Caco-2 (cell line): ENCODE measurements around the gene SPINK4. TPM values are rescaled to one million over a fixed set of nuclear protein-coding genes. Genes with fewer than 3 reads are reported as not detected.

Source experiments
- BruUV-seq: library from RNA; stranded (reverse); fragments of 400-500 nt; replicated peaks from 2 replicates; lab custom pipeline; 2021; lab: Mats Ljungman, UMichigan
- CTCF ChIA-PET: fragments of 300-600 bp; sonication (Branson Sonifier 250); formaldehyde crosslinking; loops from one replicate; lab custom pipeline; 2022; ENCODE audit warnings: antibody characterized with exemption; lab: Charles Lee
- POLR2A ChIA-PET: fragments of 300-600 bp; sonication (Branson Sonifier 250); formaldehyde crosslinking; loops from one replicate; lab custom pipeline; 2022; ENCODE audit warnings: antibody characterized with exemption; lab: Charles Lee
- DNase-seq, 2 experiments: peaks; one replicate each; pipeline versions ENCODE4 v3.0.0 to v3.0.0-alpha.2; 2020 to 2022
- H3K27me3 ChIP-seq: replicated peaks from 2 replicates; pipeline ENCODE4 v1.6.0; 2011; ENCODE audit warnings: low read length; ENCODE audit not compliant: control insufficient read depth, insufficient read depth
- H3K36me3 ChIP-seq: 2 replicates; pipeline ENCODE4 v1.5.1; 2011; ENCODE audit warnings: low read length; ENCODE audit not compliant: control insufficient read depth, insufficient read depth
- H3K4me1 ChIP-seq: fragments of 250-450 bp; sonication (Bioruptor Pico); 2 replicates; pipeline ENCODE4 v1.5.1; 2020; ENCODE audit warnings: mild to moderate bottlenecking
- H3K4me3 ChIP-seq: 2 replicates; pipeline ENCODE4 v1.5.1; 2011; ENCODE audit warnings: low read depth, mild to moderate bottlenecking, control low read depth, low read length
- H3K9me3 ChIP-seq: fragments of 250-450 bp; sonication (Bioruptor Pico); 2 replicates; pipeline ENCODE4 v1.5.1; 2020; ENCODE audit warnings: mild to moderate bottlenecking, moderate library complexity
- H3K27ac Mint-ChIP-seq: one replicate; pipeline ENCODE4 v1.8.0; 2022; ENCODE audit warnings: mixed read lengths; ENCODE audit not compliant: unreplicated experiment
- H3K27me3 Mint-ChIP-seq: one replicate; pipeline ENCODE4 v1.8.0; 2022; ENCODE audit warnings: mixed read lengths; ENCODE audit not compliant: insufficient read depth, unreplicated experiment
- H3K36me3 Mint-ChIP-seq: one replicate; pipeline ENCODE4 v1.8.0; 2022; ENCODE audit warnings: mild to moderate bottlenecking, mixed read lengths; ENCODE audit not compliant: insufficient read depth, unreplicated experiment
- H3K4me1 Mint-ChIP-seq: one replicate; pipeline ENCODE4 v1.8.0; 2022; ENCODE audit warnings: low read depth, mixed read lengths; ENCODE audit not compliant: unreplicated experiment
- H3K4me3 Mint-ChIP-seq: one replicate; pipeline ENCODE4 v1.8.0; 2022; ENCODE audit warnings: mild to moderate bottlenecking, moderate library complexity, mixed read lengths; ENCODE audit not compliant: unreplicated experiment
- H3K9me3 Mint-ChIP-seq: one replicate; pipeline ENCODE4 v1.8.0; 2022; ENCODE audit warnings: mixed read lengths; ENCODE audit not compliant: unreplicated experiment
- intact Hi-C: fragments of 100-400 bp; cut with micrococcal nuclease; formaldehyde crosslinking; loops from one replicate; pipeline ENCODE4 v1.10.0; 2022; ENCODE audit not compliant: unreplicated experiment
- total RNA-seq: library from RNA; stranded (reverse); gene quantifications from 2 replicates; pipeline ENCODE4 v1.2.3, GENCODE V29; 2022
- TF ChIP-seq, protein P1 (sequence below), 2 experiments: fragments of 200-600 bp in 1 of 2; IDR thresholded peaks; 1 replicate in 1 of 2; 2 replicates in 1 of 2; pipeline versions ENCODE4 v1.5.1 to v1.8.0; 2011 to 2022; ENCODE audit warnings: antibody characterized with exemption in 1 of 2, control low read depth in 1 of 2, inconsistent platforms in 1 of 2, low read depth in 1 of 2, low read length in 1 of 2, mild to moderate bottlenecking in 1 of 2, moderate library complexity in 1 of 2; ENCODE audit not compliant: insufficient read depth in 1 of 2, severe bottlenecking in 1 of 2, unreplicated experiment in 1 of 2

Gene SPINK4
- total RNA-seq, 1 experiment from 2014 or later: 2.1 TPM

DNA sequence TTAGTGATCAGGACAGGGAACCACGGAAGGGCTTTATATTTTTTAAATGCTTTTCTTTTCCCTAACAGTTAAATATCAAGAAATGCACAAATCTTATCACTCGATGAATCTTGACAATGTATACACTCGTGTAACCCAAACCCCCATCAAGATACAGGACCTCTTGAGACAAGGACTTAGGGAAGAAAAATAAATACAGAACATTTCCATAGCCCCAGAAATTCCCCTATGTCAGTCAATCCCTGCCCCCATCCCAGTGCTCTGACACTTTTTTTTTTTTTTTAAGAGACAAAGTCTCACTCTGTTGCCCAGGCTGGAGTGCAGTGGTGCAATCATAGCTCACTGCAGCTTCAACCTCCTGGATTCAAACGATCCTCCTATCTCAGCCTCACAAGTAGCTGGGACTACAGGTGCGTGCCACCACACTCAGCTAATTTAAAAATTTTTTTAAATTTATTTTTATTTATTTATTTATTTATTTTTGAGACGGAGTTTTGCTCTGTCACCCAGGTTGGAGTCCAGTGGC, 2.7 kb downstream of the SPINK4 start:
- Histone ChIP-seq H3K4me1 (peaks cover 12% of the 10 kb centered on the region), H3K9me3 (no peaks in the 10 kb centered on the region), H3K27me3 (no peaks in the 10 kb centered on the region), H3K36me3 (no peaks in the 10 kb centered on the region; the same call in 1 of the 2 replicates), H3K4me3 (no peak overlapping the region)
- H3K36me3 Mint-ChIP-seq: peaks cover 11% of the 10 kb centered on the region
- TF ChIP-seq, protein P1, sequence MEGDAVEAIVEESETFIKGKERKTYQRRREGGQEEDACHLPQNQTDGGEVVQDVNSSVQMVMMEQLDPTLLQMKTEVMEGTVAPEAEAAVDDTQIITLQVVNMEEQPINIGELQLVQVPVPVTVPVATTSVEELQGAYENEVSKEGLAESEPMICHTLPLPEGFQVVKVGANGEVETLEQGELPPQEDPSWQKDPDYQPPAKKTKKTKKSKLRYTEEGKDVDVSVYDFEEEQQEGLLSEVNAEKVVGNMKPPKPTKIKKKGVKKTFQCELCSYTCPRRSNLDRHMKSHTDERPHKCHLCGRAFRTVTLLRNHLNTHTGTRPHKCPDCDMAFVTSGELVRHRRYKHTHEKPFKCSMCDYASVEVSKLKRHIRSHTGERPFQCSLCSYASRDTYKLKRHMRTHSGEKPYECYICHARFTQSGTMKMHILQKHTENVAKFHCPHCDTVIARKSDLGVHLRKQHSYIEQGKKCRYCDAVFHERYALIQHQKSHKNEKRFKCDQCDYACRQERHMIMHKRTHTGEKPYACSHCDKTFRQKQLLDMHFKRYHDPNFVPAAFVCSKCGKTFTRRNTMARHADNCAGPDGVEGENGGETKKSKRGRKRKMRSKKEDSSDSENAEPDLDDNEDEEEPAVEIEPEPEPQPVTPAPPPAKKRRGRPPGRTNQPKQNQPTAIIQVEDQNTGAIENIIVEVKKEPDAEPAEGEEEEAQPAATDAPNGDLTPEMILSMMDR (IDR thresholded peaks at IDR 0.05; ENCODE audit: insufficient read depth in 1 of 2, low read depth in 1 of 2, low read length in 1 of 2, severe bottlenecking in 1 of 2, unreplicated experiment in 1 of 2): no peak
- POLR2A ChIA-PET: no interaction called here
- H3K27me3 Mint-ChIP-seq: no peaks in the 10 kb centered on the region
- CTCF ChIA-PET: no interaction called here
- no peaks in the 10 kb centered on the region for H3K9me3 Mint-ChIP-seq
- no peak overlapping the region for H3K4me3 Mint-ChIP-seq
- H3K27ac Mint-ChIP-seq: no peak overlapping the region
- DNase-seq: no peak
- intact Hi-C loops: no loop called here
- BruUV-seq: no TSS peak
- H3K4me1 Mint-ChIP-seq: peaks cover 6% of the 10 kb centered on the region

DNA sequence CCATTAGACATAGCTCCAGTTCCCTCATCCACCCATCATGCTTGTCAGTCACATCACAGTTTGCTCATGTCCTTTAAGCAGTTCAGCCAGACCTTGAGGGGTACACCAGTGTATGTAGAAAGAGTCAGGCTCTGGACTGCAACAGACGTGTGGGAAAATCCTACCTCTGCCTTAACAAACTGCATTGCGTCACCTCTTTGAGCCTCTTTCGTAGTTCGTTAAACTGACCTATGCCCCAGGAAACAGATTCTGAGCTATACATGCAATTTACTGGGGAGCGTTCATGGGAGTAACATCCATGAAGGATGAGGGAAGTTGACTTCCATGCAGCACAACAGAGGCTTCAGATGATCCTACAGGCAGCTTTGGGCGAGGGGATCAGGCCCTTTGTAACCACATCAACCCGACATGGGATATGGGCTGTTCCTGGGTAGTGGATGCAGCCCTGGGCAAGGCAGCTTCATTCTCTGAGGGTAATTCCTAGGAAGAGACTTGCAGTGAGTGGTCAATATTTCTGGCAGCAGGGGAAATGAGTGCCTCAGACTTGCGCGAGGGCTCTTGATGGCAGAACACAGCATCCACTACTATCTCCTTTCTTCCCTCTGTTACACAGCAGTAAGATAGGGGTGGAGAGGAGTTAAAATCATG, 4.3 kb downstream of the SPINK4 start:
- H3K4me3 ChIP-seq: no peak overlapping the region
- ChIA-PET POLR2A (interaction anchor here (0.5 kb wide), 1 partner anchor 528 kb away, joined by 5 read pairs; no protein-coding TSS in a partner anchor), CTCF (no interaction called here)
- DNase-seq: no peak
- no peaks in the 10 kb centered on the region for H3K27me3 ChIP-seq
- no peaks in the 10 kb centered on the region; the same call in 1 of the 2 replicates for H3K36me3 ChIP-seq
- no peaks in the 10 kb centered on the region for H3K9me3 ChIP-seq
- H3K36me3 Mint-ChIP-seq: peaks cover 11% of the 10 kb centered on the region
- BruUV-seq: no TSS peak
- H3K4me3 Mint-ChIP-seq: no peak overlapping the region
- peaks cover 6% of the 10 kb centered on the region for H3K4me1 Mint-ChIP-seq
- no peak overlapping the region for H3K27ac Mint-ChIP-seq
- intact Hi-C loops: no loop called here
- peaks cover 12% of the 10 kb centered on the region for H3K4me1 ChIP-seq
- H3K27me3 Mint-ChIP-seq: no peaks in the 10 kb centered on the region
- TF ChIP-seq, protein P1 (IDR thresholded peaks at IDR 0.05; ENCODE audit: insufficient read depth in 1 of 2, low read depth in 1 of 2, low read length in 1 of 2, severe bottlenecking in 1 of 2, unreplicated experiment in 1 of 2): no peak
- no peaks in the 10 kb centered on the region for H3K9me3 Mint-ChIP-seq

DNA sequence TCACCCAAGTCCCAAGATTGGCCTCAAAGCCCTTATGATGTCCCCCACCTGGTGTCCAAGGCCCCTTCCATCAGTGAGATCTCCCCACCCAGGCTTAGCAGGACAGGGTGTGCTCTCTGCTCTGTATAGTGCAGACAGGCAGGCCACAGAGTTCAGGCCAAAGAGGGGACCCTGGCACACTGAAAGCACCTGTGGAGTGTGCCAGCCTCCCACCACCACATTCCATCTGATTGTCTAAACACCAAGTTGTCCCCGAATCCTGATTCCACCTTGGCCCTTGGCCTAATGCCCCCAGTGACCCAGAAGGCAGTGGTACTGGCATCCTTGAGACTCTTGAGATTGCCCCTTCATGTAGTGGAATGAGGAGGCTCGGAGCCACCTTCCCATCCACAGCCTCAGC, 5.4 kb downstream of the SPINK4 start:
- no peak overlapping the region for H3K27ac Mint-ChIP-seq
- peaks cover 2% of the 10 kb centered on the region for H3K4me1 ChIP-seq
- BruUV-seq: no TSS peak
- H3K27me3 ChIP-seq: no peaks in the 10 kb centered on the region
- TF ChIP-seq, protein P1 (IDR thresholded peaks at IDR 0.05; ENCODE audit: insufficient read depth in 1 of 2, low read depth in 1 of 2, low read length in 1 of 2, severe bottlenecking in 1 of 2, unreplicated experiment in 1 of 2): no peak
- ChIA-PET CTCF (no interaction called here), POLR2A (no interaction called here)
- H3K4me3 Mint-ChIP-seq: no peak overlapping the region
- H3K36me3 Mint-ChIP-seq: peaks cover 17% of the 10 kb centered on the region
- no peaks in the 10 kb centered on the region for H3K9me3 ChIP-seq
- no peaks in the 10 kb centered on the region for H3K9me3 Mint-ChIP-seq
- no peaks in the 10 kb centered on the region for H3K4me1 Mint-ChIP-seq
- H3K4me3 ChIP-seq: no peak overlapping the region
- intact Hi-C loops: no loop called here
- DNase-seq: no peak
- no peaks in the 10 kb centered on the region; the same call in 1 of the 2 replicates for H3K36me3 ChIP-seq
- H3K27me3 Mint-ChIP-seq: no peaks in the 10 kb centered on the region
